ENCODE data around the gene SERF1B.
"Not testable (repeated sequence)": the region's sequence is repeated elsewhere in the genome, so short reads cannot be mapped to it uniquely, and the experiment has no call there.

SERF1B gene

GRCh38 chr5:70025106-70025844 is at the start of gene SERF1B:
Gene SERF1B, plus strand, starts transcription at chr5:70025251. Its CDS starts 201 bp downstream, at chr5:70025452.
- not testable (repeated sequence) for DNase-seq (ENCODE audit: low spot score)

- not testable (repeated sequence) for DNase-seq (ENCODE audit: low spot score)
These were observed 33.3 kb upstream of the SERF1B start for GRCh38 chr5:69991713-69992112.

- not testable (repeated sequence) for DNase-seq (ENCODE audit: low spot score)
These were observed 29.5 kb upstream of the SERF1B start for GRCh38 chr5:69995535-69995934.

- DNase-seq (ENCODE audit: low spot score) = not testable (repeated sequence)
These were observed 4.4 kb upstream of the SERF1B start for GRCh38 chr5:70020660-70021059.

- DNase-seq (ENCODE audit: low spot score) = not testable (repeated sequence)
These were observed 744 bp downstream of the SERF1B start for GRCh38 chr5:70025845-70026145.

GRCh38 chr5:70031204-70031603 is 6.2 kb downstream of the SERF1B start:
- DNase-seq (ENCODE audit: low spot score) = not testable (repeated sequence)

GRCh38 chr5:70041411-70041810 is 16.4 kb downstream of the SERF1B start:
- not testable (repeated sequence) for DNase-seq (ENCODE audit: low spot score)

- not testable (repeated sequence) for DNase-seq (ENCODE audit: low spot score)
These were observed 24.7 kb downstream of the SERF1B start for GRCh38 chr5:70049790-70050142.

- DNase-seq (ENCODE audit: low spot score) = not testable (repeated sequence)
These were observed 31.4 kb downstream of the SERF1B start for GRCh38 chr5:70056289-70056942.

GRCh38 chr5:70057140-70057539 is 32.1 kb downstream of the SERF1B start:
- not testable (repeated sequence) for DNase-seq (ENCODE audit: low spot score)

- DNase-seq (ENCODE audit: low spot score) = not testable (repeated sequence)
These were observed 52.6 kb downstream of the SERF1B start for GRCh38 chr5:70077632-70078031.

- not testable (repeated sequence) for DNase-seq (ENCODE audit: low spot score)
These were observed 63.9 kb downstream of the SERF1B start for GRCh38 chr5:70088907-70089464.

- DNase-seq (ENCODE audit: low spot score) = not testable (repeated sequence)
These were observed 66.7 kb downstream of the SERF1B start for GRCh38 chr5:70091776-70092175.

Measured in ecto neural progenitor cell (in vitro differentiated cells).